Tibial nerve (tissue), 4 donors: ENCODE results near the gene CPA1.

Experiments
- CTCF ChIP-seq, 5 experiments: fragments of 200-600 bp in 3 of 5; fragments of 450-650 bp in 2 of 5; sonication (generic) in 3 of 5; IDR thresholded peaks; one replicate each; pipeline ENCODE4 v1.5.1; 2016 to 2019; ENCODE audit warnings: antibody characterized with exemption in 5 of 5, mild to moderate bottlenecking in 3 of 5, moderate library complexity in 2 of 5
- EP300 ChIP-seq, 2 donors: sonication (generic); formaldehyde crosslinking; IDR thresholded peaks; one replicate each; pipeline ENCODE4 v1.6.1; 2017; ENCODE audit warnings: antibody characterized with exemption in 2 of 2, mild to moderate bottlenecking in 1 of 2

- TF ChIP-seq EP300 (IDR thresholded peaks at IDR 0.05), result no peak
- no peak for TF ChIP-seq CTCF (IDR thresholded peaks at IDR 0.05)
Observed at GRCh38 chr7:130346177-130346905, 34.0 kb upstream of the CPA1 start.
